Liver (tissue), 3 donors: ENCODE results near the gene KSR2.

Experiments used
- CTCF ChIP-seq: fragments of 150-350 bp; IDR thresholded peaks from 2 replicates; pipeline ENCODE4 v1.5.1; 2017; ENCODE audit warnings: improper control_type of control experiment, low read depth, low read length; ENCODE audit not compliant: missing input control
- RAD21 ChIP-seq, 2 donors: IDR thresholded peaks; 2 replicates each; pipeline ENCODE4 v1.6.1; 2016; ENCODE audit warnings: antibody characterized with exemption in 2 of 2, mild to moderate bottlenecking in 2 of 2
- TF ChIP-seq, protein P1 (sequence below): IDR thresholded peaks from 2 replicates; pipeline ENCODE4 v1.6.1; 2016; ENCODE audit warnings: antibody characterized with exemption
- donor health status: healthy.
- donor health status: healthy.

DNA sequence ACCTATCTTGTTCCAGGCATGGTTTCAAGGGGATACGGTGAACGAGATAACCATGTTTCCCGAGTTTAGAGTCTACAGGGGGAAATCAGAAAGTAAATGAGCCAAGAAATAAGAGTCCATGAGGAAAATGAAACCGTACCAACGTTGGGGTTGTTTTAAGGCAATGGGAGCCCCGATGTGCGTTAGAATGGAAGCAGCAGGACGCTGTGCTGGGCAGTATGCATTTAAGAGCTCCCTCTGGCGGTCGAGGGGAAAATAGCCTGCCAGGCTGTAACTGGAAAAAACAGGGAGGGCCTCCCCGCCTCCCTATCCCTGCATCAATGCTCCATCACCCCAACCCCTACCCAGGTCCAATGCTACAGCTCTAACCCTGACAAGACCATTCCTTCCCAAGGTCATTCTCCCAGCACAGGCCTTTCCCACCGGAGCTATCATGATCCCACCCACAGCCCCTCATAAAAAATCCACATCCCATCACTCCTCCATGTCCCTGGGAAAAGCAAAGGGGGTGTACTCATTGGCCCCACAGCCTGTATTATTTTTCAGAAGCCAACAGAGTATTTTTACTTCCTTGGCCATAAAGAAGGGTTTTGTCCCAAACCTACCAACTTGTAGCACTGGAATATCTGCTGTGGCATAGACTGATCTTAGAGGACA lies 381.0 kb downstream of the KSR2 start:
- TF ChIP-seq, protein P1, sequence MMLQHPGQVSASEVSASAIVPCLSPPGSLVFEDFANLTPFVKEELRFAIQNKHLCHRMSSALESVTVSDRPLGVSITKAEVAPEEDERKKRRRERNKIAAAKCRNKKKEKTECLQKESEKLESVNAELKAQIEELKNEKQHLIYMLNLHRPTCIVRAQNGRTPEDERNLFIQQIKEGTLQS: no peak
- peak; percentile 91 for TF ChIP-seq CTCF
- TF ChIP-seq RAD21 (IDR thresholded peaks at IDR 0.05): peak; percentile 92 to 97
